Adrenal gland (tissue), 12 donors: ENCODE data around the gene UBA52. TPM values are rescaled to one million over a fixed set of nuclear protein-coding genes. Genes with fewer than 3 reads are reported as not detected.

Source experiments
- DNase-seq, 7 donors: peaks; one replicate each; pipeline ENCODE4 v3.0.0-alpha.2; 2019 to 2020
- H3K27ac ChIP-seq, 5 donors: fragments of 200-600 bp; sonication (generic) in 4 of 5; 1 replicate in 3 of 5; 2 replicates in 2 of 5; pipeline versions ENCODE4 v1.5.1 to v1.8.0; 2016 to 2020; ENCODE audit warnings: mild to moderate bottlenecking in 1 of 5
- H3K27me3 ChIP-seq: fragments of 200-600 bp; 2 replicates; pipeline ENCODE4 v1.8.0; 2021
- H3K36me3 ChIP-seq, 2 donors: fragments of 200-600 bp; replicated peaks in 1 of 2; 1 replicate in 1 of 2; 2 replicates in 1 of 2; pipeline versions ENCODE4 v1.5.1 to v1.8.0; 2018 to 2022
- H3K4me1 ChIP-seq, 2 donors: fragments of 200-600 bp; replicated peaks in 1 of 2; 1 replicate in 1 of 2; 2 replicates in 1 of 2; pipeline versions ENCODE4 v1.5.1 to v1.8.0; 2018 to 2021
- H3K4me3 ChIP-seq, 4 donors: fragments of 200-600 bp; sonication (generic) in 3 of 4; one replicate each; pipeline ENCODE4 v1.5.1; 2016 to 2018
- H3K9me3 ChIP-seq, 3 donors: fragments of 200-600 bp; sonication (generic) in 1 of 3; replicated peaks in 1 of 3; 1 replicate in 2 of 3; 2 replicates in 1 of 3; pipeline versions ENCODE4 v1.5.1 to v1.8.0; 2016 to 2021
- CTCF ChIP-seq, 6 experiments: fragments of 450-650 bp in 4 of 6; fragments of 200-600 bp in 2 of 6; sonication (generic) in 1 of 6; IDR thresholded peaks; 1 replicate in 5 of 6; 2 replicates in 1 of 6; pipeline versions ENCODE4 v1.5.1 to v1.8.0; 2016 to 2021; ENCODE audit warnings: antibody characterized with exemption in 6 of 6, mild to moderate bottlenecking in 2 of 6, moderate library complexity in 1 of 6
- POLR2A ChIP-seq, 2 donors: fragments of 450-650 bp; IDR thresholded peaks; one replicate each; pipeline ENCODE4 v1.6.1; 2017; ENCODE audit warnings: antibody characterized with exemption in 2 of 2, mild to moderate bottlenecking in 2 of 2, moderate library complexity in 1 of 2
- WGBS, 4 donors: extraction: QIAGEN DNeasy Blood & Tissue Kit in 2 of 4; methylation state at CpG; one replicate each; pipeline versions ENCODE4 v1.1.5 to v1.1.7; 2013 to 2017; 5-methylcytosine and 5-hydroxymethylcytosine counted together
- intact Hi-C, 2 donors: fragments of 100-400 bp; cut with DNase I; formaldehyde crosslinking; loops; one replicate each; pipeline versions ENCODE4 v1.14.1 to v1.15.0; 2022 to 2023
- polyA plus RNA-seq, 3 donors: library from polyadenylated mRNA; stranded (reverse); fragments of 200-250 nt in 2 of 3; fragments of 350-450 nt in 1 of 3; fragmentation: Illumina TruSeq in 1 of 3; extraction: RNeasy Lipid Tissue Mini Kit (QIAGEN cat#74804) in 1 of 3; gene quantifications; one replicate each; pipeline ENCODE4 v1.2.3, GENCODE V29; 2013 to 2014
- total RNA-seq, 9 donors: library from RNA; depleted of rRNA in 4 of 9; stranded (reverse); fragments of >200 nt in 4 of 9; fragments of 120-200 nt in 1 of 9; fragmentation: NEBNext Ultra II Directional in 1 of 9; extraction: Animal tissue kit (Norgen Biotek cat#: 25700) in 1 of 9; gene quantifications; one replicate each; pipeline versions ENCODE4 v1.1.0 to v1.2.4, GENCODE V29; 2013 to 2023
- donor health status: healthy with polysubstance abuse.
- donor health status: Bipolar disorder and iron deficiency.
- donor health status: DM: yes; HTN: yes; CAD: no.
- donor health status: DM: no; HTN: no; CAD: no.
- donor health status: DM: no; HTN: no; CAD: no.
- donor health status: DM: yes; HTN: yes; CAD: no.

Gene UBA52
- total and polyA plus RNA-seq, 12 donors = 781 to 1,900 (median 1,042) TPM

- Histone ChIP-seq H3K9me3 (no peaks in the 10 kb centered on the region), H3K4me3 (no peak overlapping the region), H3K27ac (no peak overlapping the region), H3K27me3 (no peaks in the 10 kb centered on the region), H3K36me3 (no peaks in the 10 kb centered on the region), H3K4me1 (no peaks in the 10 kb centered on the region)
- no peak for DNase-seq
- 52 to 68% (median 64%) methylated on average over 6 of the region's 6 CpGs for WGBS, 4 donors
- no peak for TF ChIP-seq CTCF (IDR thresholded peaks at IDR 0.05)
- no peak for TF ChIP-seq POLR2A (IDR thresholded peaks at IDR 0.05)
- intact Hi-C loops = no loop called here
These were observed 20.0 kb upstream of the UBA52 start for GRCh38 chr19:18551631-18552030.

GRCh38 chr19:18557411-18558201 is 14.1 kb upstream of the UBA52 start, which contains the start of gene KXD1:
Gene KXD1 (plus strand): TSS chr19:18557870. CDS start chr19:18562057, 4,187 bp downstream.
- Histone ChIP-seq H3K27ac (peak within 1 kb of the TSS; percentile 73 to 98 (median 89)), H3K27me3 (no peaks in the 10 kb centered on the region), H3K36me3 (no peaks in the 10 kb centered on the region), H3K9me3 (no peaks in the 10 kb centered on the region), H3K4me3 (peak within 1 kb of the TSS; percentile 46 to 87 (median 66)), H3K4me1 (peaks cover 6 to 12% of the 10 kb centered on the region in 2 donors)
- no peak for TF ChIP-seq CTCF (IDR thresholded peaks at IDR 0.05)
- peak; percentile 76 to 77 for TF ChIP-seq POLR2A (IDR thresholded peaks at IDR 0.05)
- intact Hi-C loops = no loop called here
- DNase-seq = peak; percentile 97 to 100 (median 98)
- WGBS, 4 donors = 1 to 6% (median 2%) methylated on average over 4 to 58 of the region's 58 CpGs

- peaks cover 0 to under 1% of the 10 kb centered on the region in 2 donors for H3K36me3 ChIP-seq
- H3K27ac ChIP-seq = peak overlapping the region; percentile 73 to 98 (median 89)
- DNase-seq = peak in 1 of 7 donors; percentile 32
- intact Hi-C loops = no loop called here
- no peaks in the 10 kb centered on the region for H3K9me3 ChIP-seq
- WGBS, 4 donors = 0 to 7% (median 3%) methylated on average over 3 to 11 of the region's 11 CpGs
- peak overlapping the region; percentile 46 to 87 (median 66) for H3K4me3 ChIP-seq
- H3K27me3 ChIP-seq = no peaks in the 10 kb centered on the region
- TF ChIP-seq POLR2A (IDR thresholded peaks at IDR 0.05) (no peak), CTCF (IDR thresholded peaks at IDR 0.05) (no peak)
- H3K4me1 ChIP-seq = peaks cover 6 to 12% of the 10 kb centered on the region in 2 donors
These were observed 13.5 kb upstream of the UBA52 start for GRCh38 chr19:18558202-18558555.

GRCh38 chr19:18558604-18559003 is 13.1 kb upstream of the UBA52 start:
- Histone ChIP-seq H3K27ac (peak overlapping the region; percentile 73 to 98 (median 89)), H3K27me3 (no peaks in the 10 kb centered on the region), H3K36me3 (peaks cover 0 to 5% of the 10 kb centered on the region in 2 donors), H3K4me3 (peak overlapping the region in 2 of 4 donors; percentile 58 to 87), H3K9me3 (no peaks in the 10 kb centered on the region), H3K4me1 (peaks cover 6 to 12% of the 10 kb centered on the region in 2 donors)
- intact Hi-C loops = no loop called here
- no peak for DNase-seq
- WGBS, 4 donors = 23 to 61% (median 39%) methylated on average over 3 of the region's 3 CpGs
- TF ChIP-seq CTCF (IDR thresholded peaks at IDR 0.05) (no peak), POLR2A (IDR thresholded peaks at IDR 0.05) (no peak)
